ENCODE measurements around the gene ZFY.

The ZFY gene

GRCh38 chrY:2934861-2935715, at the start of gene ZFY:
Gene ZFY (plus strand): TSS chrY:2935381. CDS start chrY:2953937, 18,556 bp downstream.
- Mint-ChIP-seq H3K36me3 (ENCODE audit: low read depth) (peaks cover 10% of the 10 kb centered on the region), H3K4me1 (ENCODE audit: low read depth) (peaks cover 17% of the 10 kb centered on the region), H3K4me3 (peak within 1 kb of the TSS; percentile 87), H3K27ac (peak within 1 kb of the TSS; percentile 95), H3K27me3 (ENCODE audit: low read depth) (no peaks in the 10 kb centered on the region), H3K9me3 (no peaks in the 10 kb centered on the region)

DNA sequence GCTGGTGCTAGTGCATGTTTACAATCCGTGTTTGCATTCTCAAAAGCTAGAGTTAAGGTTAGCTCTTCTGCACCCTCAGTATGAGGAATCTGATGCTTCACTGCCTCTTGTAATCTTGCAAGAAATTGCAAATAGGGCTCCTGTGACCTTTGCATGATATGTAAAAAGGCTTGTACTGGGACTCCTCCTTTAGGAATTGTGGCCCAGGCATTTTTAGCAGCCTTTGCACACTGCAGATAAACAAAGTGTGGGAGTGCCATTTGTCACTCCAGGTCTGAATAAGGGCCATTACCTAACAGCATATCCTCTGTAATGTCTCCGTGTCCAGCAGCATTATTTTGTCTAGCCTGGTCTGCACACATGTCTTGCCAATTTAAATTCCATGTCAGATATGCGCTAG, 49.3 kb upstream of the ZFY start:
- Mint-ChIP-seq H3K27me3 (ENCODE audit: low read depth) (no peaks in the 10 kb centered on the region), H3K9me3 (no peaks in the 10 kb centered on the region), H3K36me3 (ENCODE audit: low read depth) (peaks cover 5% of the 10 kb centered on the region), H3K27ac (no peak overlapping the region), H3K4me3 (no peak overlapping the region), H3K4me1 (ENCODE audit: low read depth) (peaks cover 22% of the 10 kb centered on the region)

GRCh38 chrY:2887386-2887785, 47.8 kb upstream of the ZFY start:
- no peaks in the 10 kb centered on the region for H3K27me3 Mint-ChIP-seq (ENCODE audit: low read depth)
- H3K4me3 Mint-ChIP-seq = peak overlapping the region; percentile 46
- H3K36me3 Mint-ChIP-seq (ENCODE audit: low read depth) = no peaks in the 10 kb centered on the region
- H3K4me1 Mint-ChIP-seq (ENCODE audit: low read depth) = peaks cover 19% of the 10 kb centered on the region
- H3K27ac Mint-ChIP-seq = peak overlapping the region; percentile 96
- H3K9me3 Mint-ChIP-seq = no peaks in the 10 kb centered on the region

DNA sequence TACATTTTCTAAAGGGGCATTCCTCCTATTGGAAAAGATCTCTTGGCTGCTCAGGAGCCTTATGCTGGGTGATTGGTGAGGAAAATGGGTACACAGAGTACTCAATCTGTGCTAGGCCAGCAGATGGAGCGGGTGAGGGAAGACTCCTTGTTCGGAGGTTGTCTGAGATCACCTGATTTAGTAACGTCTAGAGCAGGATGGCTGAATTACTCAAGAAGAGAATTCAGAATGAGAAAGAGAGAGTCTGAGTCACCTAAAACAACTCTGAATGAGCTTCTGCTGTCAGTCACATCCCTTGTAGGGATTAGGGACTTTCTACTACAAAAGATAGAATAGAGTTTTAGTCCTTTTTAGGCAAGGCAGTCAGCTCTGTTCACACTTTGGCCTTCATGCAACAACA, 47.2 kb upstream of the ZFY start:
- Mint-ChIP-seq H3K27ac (peak overlapping the region; percentile 96), H3K27me3 (ENCODE audit: low read depth) (no peaks in the 10 kb centered on the region), H3K36me3 (ENCODE audit: low read depth) (no peaks in the 10 kb centered on the region)

DNA sequence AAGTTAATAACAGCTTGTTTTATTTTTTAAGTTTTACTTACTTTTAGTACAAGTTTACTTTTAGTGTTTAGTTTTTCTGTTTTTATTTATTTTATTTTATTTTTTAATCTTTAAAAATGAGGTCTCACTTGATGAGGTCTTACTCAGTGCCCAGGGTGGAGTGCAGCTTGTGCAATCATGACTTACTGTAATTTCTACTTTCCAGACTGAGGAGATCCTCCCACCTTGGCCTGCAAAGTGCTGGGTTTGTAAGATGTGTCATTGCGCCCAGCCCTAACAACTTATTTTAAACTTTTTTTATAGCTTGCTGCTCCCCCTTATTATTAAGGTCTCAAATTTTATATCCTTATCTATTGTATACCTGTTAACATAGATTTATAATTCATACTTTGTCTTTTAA, 41.7 kb upstream of the ZFY start:
- Mint-ChIP-seq H3K9me3 (no peaks in the 10 kb centered on the region), H3K4me3 (no peak overlapping the region), H3K4me1 (ENCODE audit: low read depth) (peaks cover 2% of the 10 kb centered on the region), H3K27me3 (ENCODE audit: low read depth) (no peaks in the 10 kb centered on the region), H3K27ac (no peak overlapping the region), H3K36me3 (ENCODE audit: low read depth) (no peaks in the 10 kb centered on the region)

More for the DNA sequence above, 47.2 kb upstream of the ZFY start:
- Mint-ChIP-seq H3K9me3 (no peaks in the 10 kb centered on the region), H3K4me1 (ENCODE audit: low read depth) (peaks cover 19% of the 10 kb centered on the region), H3K4me3 (peak overlapping the region; percentile 46)

- Mint-ChIP-seq H3K36me3 (ENCODE audit: low read depth) (peaks cover 4% of the 10 kb centered on the region), H3K9me3 (no peaks in the 10 kb centered on the region), H3K27ac (no peak overlapping the region), H3K4me1 (ENCODE audit: low read depth) (no peaks in the 10 kb centered on the region), H3K27me3 (ENCODE audit: low read depth) (no peaks in the 10 kb centered on the region), H3K4me3 (no peak overlapping the region)
Measured at GRCh38 chrY:2896050-2896449, 39.1 kb upstream of the ZFY start.

DNA sequence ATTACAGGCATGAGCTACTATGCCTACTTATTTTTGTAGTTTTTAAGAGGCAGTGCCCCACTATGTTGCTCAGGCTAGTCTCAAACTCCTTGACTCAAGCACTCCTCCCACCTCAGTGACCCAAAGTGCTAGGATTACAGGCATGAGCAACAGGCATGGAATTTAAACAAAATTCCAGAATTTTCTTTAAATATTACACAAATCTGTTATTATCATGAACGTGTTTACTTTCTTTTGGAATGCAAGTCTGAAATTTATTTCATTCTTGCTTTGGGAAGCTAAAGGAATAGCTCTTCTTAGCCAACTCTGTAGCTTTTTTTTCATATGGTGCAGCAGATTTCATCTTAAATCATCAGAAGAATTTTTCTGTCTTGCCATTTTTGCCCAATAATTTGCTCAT, 27.8 kb upstream of the ZFY start:
- no peak overlapping the region for H3K4me3 Mint-ChIP-seq
- peaks cover 3% of the 10 kb centered on the region for H3K36me3 Mint-ChIP-seq (ENCODE audit: low read depth)
- no peaks in the 10 kb centered on the region for H3K27me3 Mint-ChIP-seq (ENCODE audit: low read depth)
- peaks cover 2% of the 10 kb centered on the region for H3K4me1 Mint-ChIP-seq (ENCODE audit: low read depth)
- no peak overlapping the region for H3K27ac Mint-ChIP-seq
- H3K9me3 Mint-ChIP-seq = peaks cover 9% of the 10 kb centered on the region

DNA sequence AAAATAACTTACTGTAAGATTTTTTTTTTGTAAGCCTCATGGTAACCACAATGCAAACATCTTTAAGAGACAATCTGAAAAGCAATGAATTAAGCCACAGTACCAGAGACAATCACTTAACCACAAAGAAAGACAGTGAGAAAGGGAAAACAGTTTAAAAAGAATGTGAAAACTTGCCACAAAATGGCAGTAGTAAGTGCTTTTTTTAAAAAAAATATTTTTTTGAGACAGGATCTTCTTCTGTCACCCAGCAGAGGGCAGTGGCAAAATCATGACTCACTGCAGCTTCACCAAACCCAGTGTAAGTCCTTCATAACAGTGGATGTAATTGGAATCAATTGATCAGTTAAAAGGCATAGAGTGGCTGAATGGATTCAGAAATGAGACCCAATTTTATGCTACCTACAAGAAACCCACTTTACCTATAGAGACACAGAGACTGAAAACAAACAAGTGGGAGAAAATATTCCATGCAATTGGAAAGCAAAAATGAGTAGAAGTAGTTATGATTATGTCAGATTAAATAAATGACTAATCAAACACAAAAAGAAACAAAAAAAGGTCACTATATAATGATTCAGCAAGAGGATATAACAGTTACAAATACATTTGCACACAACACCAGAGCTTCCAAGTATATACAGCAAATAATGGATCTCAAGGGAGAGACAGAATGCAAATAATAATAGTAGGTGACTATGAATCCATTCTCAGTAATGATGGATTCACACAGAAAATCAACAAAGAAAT, 21.9 kb upstream of the ZFY start:
- no peaks in the 10 kb centered on the region for H3K27me3 Mint-ChIP-seq (ENCODE audit: low read depth)
- peaks cover 4% of the 10 kb centered on the region for H3K9me3 Mint-ChIP-seq
- H3K4me3 Mint-ChIP-seq = no peak overlapping the region
- peaks cover 3% of the 10 kb centered on the region for H3K36me3 Mint-ChIP-seq (ENCODE audit: low read depth)
- H3K4me1 Mint-ChIP-seq (ENCODE audit: low read depth) = peaks cover 9% of the 10 kb centered on the region
- no peak overlapping the region for H3K27ac Mint-ChIP-seq

GRCh38 chrY:2934078-2934477, 1.1 kb upstream of the ZFY start:
- Mint-ChIP-seq H3K36me3 (ENCODE audit: low read depth) (peaks cover 9% of the 10 kb centered on the region), H3K9me3 (no peaks in the 10 kb centered on the region), H3K4me3 (peak overlapping the region; percentile 87), H3K27me3 (ENCODE audit: low read depth) (no peaks in the 10 kb centered on the region), H3K27ac (no peak overlapping the region), H3K4me1 (ENCODE audit: low read depth) (peaks cover 9% of the 10 kb centered on the region)

DNA sequence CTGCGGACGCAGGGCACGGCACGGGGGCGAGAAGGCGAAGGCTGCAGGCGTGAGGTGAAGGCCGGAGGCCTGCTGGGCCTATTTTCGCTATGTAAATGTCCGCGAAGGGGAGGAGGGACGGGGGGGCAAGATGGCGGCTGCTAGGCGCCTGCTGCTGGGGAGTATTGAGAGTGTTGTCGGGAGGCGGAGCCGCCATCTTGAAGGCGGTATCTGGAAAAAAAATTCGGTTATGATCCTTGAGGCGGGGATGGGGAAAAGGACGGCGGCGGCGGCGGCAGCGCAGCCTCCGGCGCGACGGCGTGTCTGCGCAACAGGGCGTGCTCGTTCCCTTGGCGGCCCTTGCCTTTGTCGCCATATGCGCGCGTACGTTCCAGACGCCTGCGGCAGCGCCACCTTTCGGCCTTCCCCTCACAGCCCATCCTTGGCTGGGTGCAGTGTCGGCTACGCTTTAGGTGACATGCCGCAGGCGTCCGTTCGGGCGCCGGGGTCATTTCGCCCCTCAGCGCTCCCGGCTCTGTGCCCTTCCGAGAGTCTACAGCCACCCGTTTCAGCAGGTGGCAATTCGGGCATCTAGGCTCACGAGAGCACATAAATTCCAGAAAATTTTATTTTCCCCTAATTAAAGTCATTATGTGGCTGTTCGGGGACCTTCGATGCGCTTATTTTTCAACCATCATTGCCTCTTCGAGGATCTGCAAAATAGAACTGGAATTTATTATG, 695 bp downstream of the ZFY start:
- Mint-ChIP-seq H3K4me3 (peak overlapping the region; percentile 80), H3K9me3 (no peaks in the 10 kb centered on the region), H3K27ac (peak overlapping the region; percentile 90), H3K27me3 (ENCODE audit: low read depth) (no peaks in the 10 kb centered on the region), H3K4me1 (ENCODE audit: low read depth) (peaks cover 17% of the 10 kb centered on the region), H3K36me3 (ENCODE audit: low read depth) (peaks cover 10% of the 10 kb centered on the region)

GRCh38 chrY:2936436-2936750, 1.2 kb downstream of the ZFY start:
- H3K27me3 Mint-ChIP-seq (ENCODE audit: low read depth) = no peaks in the 10 kb centered on the region
- peak overlapping the region; percentile 90 for H3K27ac Mint-ChIP-seq
- H3K4me3 Mint-ChIP-seq = peak overlapping the region; percentile 80
- no peaks in the 10 kb centered on the region for H3K9me3 Mint-ChIP-seq
- peaks cover 17% of the 10 kb centered on the region for H3K4me1 Mint-ChIP-seq (ENCODE audit: low read depth)
- peaks cover 10% of the 10 kb centered on the region for H3K36me3 Mint-ChIP-seq (ENCODE audit: low read depth)

- Mint-ChIP-seq H3K4me1 (ENCODE audit: low read depth) (peaks cover 17% of the 10 kb centered on the region), H3K4me3 (peak overlapping the region; percentile 80)
Measured at GRCh38 chrY:2937149-2937548, 2.0 kb downstream of the ZFY start.

DNA sequence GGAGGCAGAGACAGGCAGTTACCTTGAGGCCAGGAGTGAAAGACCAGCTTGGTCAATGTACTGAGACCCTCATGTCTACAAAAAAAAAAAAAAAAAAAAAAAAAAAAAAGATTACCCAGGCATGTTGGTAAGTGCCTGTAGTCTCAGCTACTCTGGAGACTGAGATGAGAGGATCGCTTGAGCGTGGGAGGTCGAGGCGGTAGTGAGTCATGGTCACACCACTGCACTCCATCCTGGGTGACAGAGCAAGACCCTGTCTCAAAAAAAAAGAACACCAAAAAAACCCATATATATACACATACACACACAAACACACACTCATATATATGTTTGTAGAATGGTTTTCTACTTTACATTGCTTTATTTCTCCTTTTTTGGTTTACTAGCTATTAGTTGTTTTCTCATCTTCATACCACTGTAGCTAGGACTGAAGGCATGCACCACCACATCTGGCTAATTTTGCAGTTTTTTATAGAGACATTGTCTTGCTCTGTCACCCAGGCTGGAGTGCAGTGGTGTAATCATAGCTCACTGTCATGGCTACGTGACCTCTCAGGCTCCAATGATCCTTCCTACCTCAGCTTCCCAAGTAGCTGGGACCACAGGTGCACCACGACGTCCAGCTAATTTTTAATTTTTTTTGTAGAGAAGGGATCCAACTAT, 14.5 kb downstream of the ZFY start:
- Mint-ChIP-seq H3K9me3 (no peaks in the 10 kb centered on the region), H3K4me3 (no peak overlapping the region), H3K27ac (no peak overlapping the region), H3K27me3 (ENCODE audit: low read depth) (no peaks in the 10 kb centered on the region), H3K4me1 (ENCODE audit: low read depth) (peaks cover 19% of the 10 kb centered on the region), H3K36me3 (ENCODE audit: low read depth) (peaks cover 6% of the 10 kb centered on the region)

More at GRCh38 chrY:2937149-2937548, 2.0 kb downstream of the ZFY start:
- Mint-ChIP-seq H3K27ac (peak overlapping the region; percentile 90), H3K27me3 (ENCODE audit: low read depth) (no peaks in the 10 kb centered on the region), H3K9me3 (no peaks in the 10 kb centered on the region), H3K36me3 (ENCODE audit: low read depth) (peaks cover 10% of the 10 kb centered on the region)

DNA sequence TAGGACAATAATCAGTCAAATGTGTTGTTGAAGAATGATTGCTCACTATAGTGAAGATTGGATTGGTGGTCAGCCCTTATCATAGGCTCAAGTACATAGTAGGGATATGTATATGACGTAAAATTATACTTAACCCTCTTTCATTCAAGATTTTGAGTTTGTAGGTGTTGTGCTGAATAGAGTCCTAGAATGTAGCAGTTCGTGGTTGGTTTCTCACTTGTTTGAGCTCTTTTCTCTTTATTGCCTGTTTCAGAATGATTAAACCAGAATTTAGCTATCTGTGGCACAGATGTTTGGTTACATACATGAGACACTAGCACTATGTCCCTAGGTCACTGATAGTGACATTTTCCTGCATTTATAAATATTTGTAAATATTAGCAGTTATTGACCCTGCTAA, 15.5 kb downstream of the ZFY start:
- no peak overlapping the region for H3K4me3 Mint-ChIP-seq
- no peaks in the 10 kb centered on the region for H3K27me3 Mint-ChIP-seq (ENCODE audit: low read depth)
- no peaks in the 10 kb centered on the region for H3K9me3 Mint-ChIP-seq
- H3K36me3 Mint-ChIP-seq (ENCODE audit: low read depth) = peaks cover 14% of the 10 kb centered on the region
- H3K27ac Mint-ChIP-seq = no peak overlapping the region
- H3K4me1 Mint-ChIP-seq (ENCODE audit: low read depth) = peaks cover 20% of the 10 kb centered on the region

Data from T-helper 1 cell treated with Interleukin-12 subunit alpha and Interleukin-12 subunit beta and Interleukin-4 antibody, amounts not matched to agents 30 μg/mL and 1 μg/mL, for 36 hours (primary cell).